CD4-positive, alpha-beta T cell treated with Interleukin-4 for 1 hour (primary cell): ENCODE measurements around the gene KIAA0586.

Source experiments
- DNase-seq, 2 donors: peaks; one replicate each; pipeline ENCODE4 v3.0.0-alpha.2; 2020 to 2022

Gene KIAA0586

DNA sequence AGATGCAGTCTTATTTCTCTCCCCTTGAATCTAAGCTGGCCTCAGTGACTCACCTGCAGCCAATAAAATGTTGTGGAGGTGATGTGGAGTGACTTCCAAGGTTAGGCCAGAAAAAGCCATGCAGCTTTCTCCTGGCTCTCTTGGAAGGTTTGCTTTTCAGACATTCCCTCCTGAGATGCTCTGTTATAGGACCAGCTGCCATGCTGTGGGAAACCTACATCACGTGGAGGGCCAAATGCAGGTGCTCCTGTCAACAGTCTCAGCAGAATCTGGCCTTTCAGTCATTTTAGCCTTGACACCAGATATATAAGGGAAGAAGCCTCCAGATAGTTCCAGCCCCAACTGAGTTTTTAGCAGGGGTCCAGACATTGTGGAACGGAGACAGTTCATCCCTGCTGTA lies 172.2 kb downstream of the KIAA0586 start:
- DNase-seq, result no peak
